ENCODE measurements around the gene TBL1XR1. TPM values are rescaled to one million over a fixed set of nuclear protein-coding genes. Genes with fewer than 3 reads are reported as not detected.

Gene TBL1XR1
- total RNA-seq = 100 to 1,000 TPM; 118 to 125 TPM
- long read RNA-seq, full-length matches to known transcripts = 8 of 26 reads
- long read RNA-seq, partial matches to known transcripts = 3 of 26 reads
- long read RNA-seq, other reads (novel, unspliced or antisense) = 15 of 26 reads

GRCh38 chr3:177197041-177197726, at the start of gene TBL1XR1:
Gene TBL1XR1, minus strand, starts transcription at chr3:177197482. Its CDS starts 132,505 bp downstream, at chr3:177064977.
- intact Hi-C loops (cut with DNase I) = loop anchor here (1.0 to 10.0 kb wide), 5 partner anchors 72 to 1128 kb away; no protein-coding TSS in a partner anchor
- ATAC-seq (peak; percentile 83 to 85), DNase-seq (peak; percentile 91)

DNA sequence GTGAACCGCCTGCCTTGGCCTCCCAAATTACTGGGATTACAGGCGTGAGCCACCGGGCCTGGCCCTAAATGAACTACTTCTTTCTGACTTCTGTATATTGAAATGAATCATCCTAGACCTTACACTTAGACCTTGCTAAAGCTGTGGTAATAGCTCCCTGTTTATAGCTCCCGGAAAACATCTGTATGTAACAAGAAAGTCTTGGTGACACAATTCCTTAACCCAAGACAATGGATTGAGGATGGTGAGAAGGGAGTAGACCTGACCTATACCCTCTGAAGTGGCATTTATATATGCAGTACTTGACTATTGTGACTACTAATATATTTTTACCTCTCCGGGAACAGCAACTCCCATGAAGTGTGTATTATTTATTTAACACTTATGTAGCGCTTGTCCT, 48.0 kb upstream of the TBL1XR1 start:
- DNase-seq (no peak), ATAC-seq (no peak)
- intact Hi-C loops (cut with DNase I) = no loop called here

- no peak for DNase-seq
- ATAC-seq = no peak
- intact Hi-C loops (cut with DNase I) = no loop called here
Observed at GRCh38 chr3:177244606-177245005, 47.3 kb upstream of the TBL1XR1 start.

DNA sequence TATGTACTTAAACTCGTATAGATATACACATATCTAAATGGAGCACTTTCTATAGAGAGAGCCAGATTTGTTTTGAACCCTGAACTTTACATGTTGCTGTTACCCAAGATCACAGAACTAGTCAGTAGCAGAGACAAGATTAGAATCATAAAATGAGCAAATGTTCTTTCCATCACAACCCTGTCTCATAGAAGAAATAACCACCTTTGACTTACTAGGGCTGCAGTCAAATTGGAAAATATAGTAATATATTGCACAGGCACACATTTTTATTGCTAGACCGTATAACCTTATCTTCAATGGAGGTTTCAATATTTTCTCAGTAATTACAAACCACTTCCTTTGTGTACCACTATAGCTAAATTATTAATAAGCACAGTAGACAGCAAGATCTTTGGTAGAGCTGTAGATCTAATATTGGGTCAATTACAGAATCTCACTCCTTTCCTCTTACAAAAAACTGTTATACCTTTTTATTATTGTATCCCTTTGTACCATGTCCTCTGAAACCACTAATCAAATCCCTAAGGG, 41.5 kb upstream of the TBL1XR1 start:
- ATAC-seq = no peak
- intact Hi-C loops (cut with DNase I) = no loop called here
- DNase-seq = no peak

DNA sequence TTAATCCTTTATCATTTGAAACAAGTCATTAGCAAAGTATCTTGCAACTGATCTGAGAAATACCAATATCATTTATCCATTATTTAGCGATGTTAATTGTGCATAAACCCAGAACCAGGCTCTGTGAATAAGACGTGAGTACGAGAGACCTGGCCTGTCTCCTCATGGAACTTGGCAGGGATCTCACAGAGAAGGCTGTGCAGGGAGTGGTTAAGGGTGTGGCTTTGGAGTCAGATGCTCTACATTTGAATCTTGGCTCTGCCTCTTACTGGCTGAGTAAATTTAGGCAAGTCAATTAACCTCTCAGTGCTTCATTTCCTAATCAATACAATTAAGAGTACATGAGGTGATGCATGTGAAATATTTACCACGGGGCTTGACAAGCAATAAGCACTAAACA, 39.9 kb upstream of the TBL1XR1 start:
- intact Hi-C loops (cut with DNase I) = no loop called here
- no peak for DNase-seq
- ATAC-seq = peak in 1 of 2 donors; percentile 65

- intact Hi-C loops (cut with DNase I) = no loop called here
- DNase-seq (no peak), ATAC-seq (no peak)
Observed at GRCh38 chr3:177236704-177237103, 39.4 kb upstream of the TBL1XR1 start.

- intact Hi-C loops (cut with DNase I) = no loop called here
- ATAC-seq (no peak), DNase-seq (no peak)
Observed at GRCh38 chr3:177234121-177234520, 36.8 kb upstream of the TBL1XR1 start.

DNA sequence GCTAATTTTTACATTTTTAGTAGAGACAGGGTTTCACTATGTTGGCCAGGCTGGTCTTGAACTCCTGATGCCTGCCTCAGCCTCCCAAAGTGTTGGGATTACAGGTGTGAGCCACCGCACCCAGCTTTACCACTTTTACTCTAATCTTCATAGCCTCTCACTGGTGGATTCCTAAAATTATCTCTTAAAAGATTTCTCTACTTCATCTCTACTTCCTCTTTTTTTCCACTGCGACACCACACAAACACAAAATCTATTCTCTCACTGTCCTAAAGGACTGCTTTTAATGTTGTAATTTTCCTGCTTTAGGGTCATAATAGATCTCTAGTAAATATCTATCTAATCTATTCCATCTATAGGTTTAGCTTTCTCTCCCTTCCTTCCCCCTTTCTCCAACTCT, 34.0 kb upstream of the TBL1XR1 start:
- DNase-seq (no peak), ATAC-seq (no peak)
- intact Hi-C loops (cut with DNase I) = no loop called here

GRCh38 chr3:177230641-177231040, 33.4 kb upstream of the TBL1XR1 start:
- intact Hi-C loops (cut with DNase I) = no loop called here
- ATAC-seq (no peak), DNase-seq (no peak)

DNA sequence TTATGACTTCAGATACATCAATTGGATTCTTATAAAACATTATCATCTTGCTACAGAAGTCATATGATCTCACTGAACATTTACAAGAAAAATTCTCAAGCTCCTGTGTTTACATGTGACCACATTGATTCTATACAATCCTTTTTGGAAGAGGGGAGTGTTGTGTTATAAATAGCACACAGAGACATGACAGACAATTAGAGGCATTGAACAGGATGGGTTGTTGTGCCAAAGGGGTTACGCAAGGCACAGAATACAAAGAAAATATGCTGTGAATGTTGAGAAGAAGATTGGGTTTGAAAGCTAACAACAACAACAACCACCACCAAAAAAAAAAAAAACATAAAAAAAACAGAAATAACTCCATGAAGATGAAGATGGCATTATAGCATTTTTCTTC, 32.5 kb upstream of the TBL1XR1 start:
- intact Hi-C loops (cut with DNase I) = no loop called here
- no peak for ATAC-seq
- no peak for DNase-seq

GRCh38 chr3:177228601-177229190, 31.4 kb upstream of the TBL1XR1 start:
- DNase-seq (no peak), ATAC-seq (no peak)
- intact Hi-C loops (cut with DNase I) = no loop called here

DNA sequence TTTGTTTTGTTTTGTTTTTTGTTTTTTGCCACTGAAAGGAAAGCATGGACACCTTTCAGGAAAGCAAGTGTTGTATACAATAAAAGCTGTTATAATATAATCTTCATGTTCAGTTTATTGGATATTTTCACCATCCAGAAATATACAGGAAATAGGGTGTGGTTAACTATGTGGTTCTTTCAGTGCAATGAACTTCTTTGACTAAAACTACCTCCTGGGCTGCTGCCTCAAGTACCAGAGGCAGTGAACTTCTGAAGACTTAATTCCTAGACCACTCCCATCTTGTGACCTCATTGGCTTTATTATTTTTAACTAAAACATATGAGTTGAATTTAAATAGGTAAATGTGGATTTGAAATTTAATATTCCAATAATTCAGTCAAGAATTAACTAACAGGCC, 27.1 kb upstream of the TBL1XR1 start:
- DNase-seq (no peak), ATAC-seq (no peak)
- intact Hi-C loops (cut with DNase I) = no loop called here

- intact Hi-C loops (cut with DNase I) = no loop called here
- peak in 1 of 2 donors; percentile 45 for ATAC-seq
- no peak for DNase-seq
Observed at GRCh38 chr3:177221744-177222143, 24.5 kb upstream of the TBL1XR1 start.

DNA sequence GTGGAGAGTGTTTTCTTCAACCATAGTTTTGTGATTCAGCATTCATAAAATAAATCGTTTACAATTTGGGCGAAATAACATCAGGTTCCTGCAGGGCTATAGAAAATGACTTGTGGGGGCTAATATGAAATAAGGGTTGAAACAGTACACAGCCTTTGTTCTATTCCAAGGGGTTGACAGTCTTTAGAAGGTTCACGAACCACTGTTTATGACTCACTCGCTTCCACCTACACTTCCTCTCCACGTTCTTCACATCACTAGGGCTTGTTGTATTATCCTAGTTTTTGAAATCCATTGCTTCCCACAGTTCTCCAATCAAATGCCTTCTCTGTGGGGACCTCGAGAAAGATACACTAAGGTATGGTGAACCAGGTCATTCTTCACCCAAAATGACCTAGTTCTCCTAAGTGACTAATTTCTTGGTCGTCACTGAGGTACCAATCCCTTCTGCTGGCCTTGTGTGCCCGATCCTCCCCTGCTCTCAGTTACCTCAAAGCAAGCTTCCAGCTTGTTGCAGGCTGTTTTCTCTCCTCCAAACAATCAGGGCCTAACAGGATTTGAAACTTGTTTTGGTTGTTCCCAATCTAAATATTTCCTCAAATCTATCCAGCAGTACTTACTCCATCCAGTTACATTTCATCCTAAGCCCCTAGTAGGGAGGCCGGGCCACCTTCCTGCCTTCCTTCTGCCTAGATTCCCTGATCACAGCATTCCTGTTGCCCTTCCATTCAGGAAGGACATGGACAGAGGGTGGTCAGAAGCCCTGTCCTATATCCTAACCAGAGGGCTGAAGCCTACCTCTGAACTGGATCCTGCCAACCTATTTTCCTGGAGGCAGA, 23.1 kb upstream of the TBL1XR1 start:
- intact Hi-C loops (cut with DNase I) = no loop called here
- ATAC-seq (no peak), DNase-seq (no peak)

DNA sequence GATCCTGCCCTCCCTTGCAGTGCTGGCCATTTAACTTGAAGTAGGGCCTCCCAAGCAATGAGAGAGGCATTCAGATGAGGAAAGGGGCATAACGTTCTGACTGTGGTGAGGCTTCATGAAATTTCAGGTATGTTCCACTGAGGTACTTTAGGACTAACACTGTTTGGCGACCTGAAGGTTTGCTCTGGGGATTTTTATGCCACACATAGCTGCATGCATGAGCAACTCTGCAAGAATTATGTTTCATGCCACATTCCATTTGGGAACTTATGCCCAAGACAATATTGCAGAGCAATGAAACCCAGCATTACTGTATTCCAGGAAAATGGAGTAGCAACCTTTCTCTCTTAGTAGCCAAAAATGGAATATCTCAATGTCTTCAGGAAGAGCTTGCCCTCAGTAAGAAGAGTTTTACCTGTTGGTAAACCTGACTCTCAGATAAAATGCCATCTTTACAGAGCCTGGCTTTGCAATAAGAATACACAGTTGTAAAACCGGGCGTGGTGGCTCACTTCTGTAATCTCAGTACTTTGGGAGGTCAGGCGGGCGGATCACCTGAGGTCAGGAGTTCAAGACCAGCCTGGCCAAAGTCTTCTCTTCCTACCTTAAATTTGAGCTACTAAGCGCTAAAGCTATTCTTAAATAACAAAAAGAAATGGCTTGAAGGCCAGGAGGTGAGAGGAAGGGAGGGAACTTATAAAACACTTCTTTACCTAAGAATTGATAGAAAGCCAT, 16.7 kb upstream of the TBL1XR1 start:
- DNase-seq = no peak
- no peak for ATAC-seq
- intact Hi-C loops (cut with DNase I) = no loop called here

DNA sequence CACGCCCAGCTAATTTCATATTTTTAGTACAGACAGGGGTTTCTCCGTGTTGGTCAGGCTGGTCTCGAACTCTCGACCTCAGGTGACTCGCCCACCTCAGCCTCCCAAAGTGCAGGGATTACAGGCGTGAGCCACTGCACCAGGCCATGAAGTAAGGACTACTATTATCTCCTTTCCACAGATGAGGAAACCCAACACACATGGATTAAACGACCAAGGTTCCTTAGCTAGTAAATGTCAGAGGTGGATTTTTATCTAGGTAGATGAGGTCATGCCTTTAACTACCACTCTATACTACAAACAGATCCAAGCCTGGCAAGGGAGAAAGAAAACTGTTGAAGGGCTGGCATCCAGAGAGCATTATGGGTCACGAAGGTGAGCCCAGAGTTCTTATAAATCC, 15.5 kb upstream of the TBL1XR1 start:
- intact Hi-C loops (cut with DNase I) = no loop called here
- ATAC-seq = no peak

DNA sequence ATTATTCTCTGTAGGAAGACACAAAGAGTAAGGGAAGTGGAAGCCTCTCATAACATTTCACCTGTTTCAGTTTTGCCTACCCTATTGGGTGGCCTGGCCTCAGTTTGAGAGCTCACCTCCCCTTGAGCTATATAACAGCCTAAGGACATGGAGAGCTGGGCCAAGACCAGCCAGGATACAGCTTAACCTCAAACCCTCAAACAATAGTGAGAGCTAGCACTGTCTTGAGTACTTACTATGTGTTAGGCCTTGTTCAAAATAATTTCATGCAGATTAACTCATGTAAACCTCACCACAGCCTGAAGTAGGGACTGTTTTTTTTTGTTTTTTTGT, 15.0 kb upstream of the TBL1XR1 start:
- DNase-seq = no peak
- ATAC-seq = no peak
- intact Hi-C loops (cut with DNase I) = no loop called here

More for the DNA sequence above, 15.5 kb upstream of the TBL1XR1 start:
- DNase-seq = no peak

- intact Hi-C loops (cut with DNase I) = no loop called here
- DNase-seq = no peak
- no peak for ATAC-seq
Observed at GRCh38 chr3:177211503-177212277, 14.4 kb upstream of the TBL1XR1 start.

Data from left cardiac atrium (tissue), 4 donors.